H4 (cell line): Measurements from ENCODE around the gene KRTAP5-6. TPM values are rescaled to one million over a fixed set of nuclear protein-coding genes. Genes with fewer than 3 reads are reported as not detected.
"Not testable (repeated sequence)": the region's sequence is repeated elsewhere in the genome, so short reads cannot be mapped to it uniquely, and the experiment has no call there.

Experiments
- DNase-seq: peaks from one replicate; pipeline ENCODE4 v3.0.0-alpha.2; 2015; ENCODE audit warnings: low spot score
- total RNA-seq: library from RNA; depleted of rRNA; stranded (reverse); fragments of >200 nt; shearing (Covaris generic); gene quantifications from 2 replicates; pipeline ENCODE4 v1.2.3, GENCODE V29; 2014

KRTAP5-6 gene
- total RNA-seq, 1 experiment from 2014 or later, result not detected

DNA sequence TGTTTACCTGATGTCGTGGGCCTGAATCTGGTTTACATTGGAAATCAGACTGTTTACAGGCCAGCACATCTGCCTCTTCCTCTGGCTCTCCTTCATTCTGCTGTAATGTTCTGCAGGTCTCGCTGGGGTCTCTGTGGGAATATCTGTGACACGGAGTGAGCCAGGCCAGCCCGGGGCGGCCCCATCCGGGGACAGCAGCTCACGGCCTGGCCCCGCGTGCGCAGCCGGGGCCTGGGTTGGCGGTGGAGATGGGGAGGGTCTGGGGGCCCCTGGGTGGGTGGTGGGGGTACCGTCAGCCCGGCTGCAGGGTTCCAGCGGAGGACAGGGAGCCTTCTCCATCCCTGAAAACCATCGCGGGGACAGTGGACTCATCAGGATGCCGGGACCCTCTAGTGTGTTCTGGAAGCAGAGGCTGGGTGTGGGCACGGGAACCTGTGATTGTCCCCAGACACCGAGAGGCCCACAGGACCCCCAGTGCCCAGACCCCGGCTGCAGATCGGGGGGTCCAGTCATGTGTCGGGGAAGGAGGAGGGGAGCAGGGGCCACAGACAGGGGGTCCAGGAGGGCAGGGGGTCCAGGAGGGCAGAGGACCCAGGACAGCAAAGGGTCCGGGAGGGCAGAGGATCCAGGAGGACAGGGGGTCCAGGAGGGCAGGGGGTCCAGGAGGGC lies 13.0 kb upstream of the KRTAP5-6 start:
- DNase-seq, result not testable (repeated sequence)

DNA sequence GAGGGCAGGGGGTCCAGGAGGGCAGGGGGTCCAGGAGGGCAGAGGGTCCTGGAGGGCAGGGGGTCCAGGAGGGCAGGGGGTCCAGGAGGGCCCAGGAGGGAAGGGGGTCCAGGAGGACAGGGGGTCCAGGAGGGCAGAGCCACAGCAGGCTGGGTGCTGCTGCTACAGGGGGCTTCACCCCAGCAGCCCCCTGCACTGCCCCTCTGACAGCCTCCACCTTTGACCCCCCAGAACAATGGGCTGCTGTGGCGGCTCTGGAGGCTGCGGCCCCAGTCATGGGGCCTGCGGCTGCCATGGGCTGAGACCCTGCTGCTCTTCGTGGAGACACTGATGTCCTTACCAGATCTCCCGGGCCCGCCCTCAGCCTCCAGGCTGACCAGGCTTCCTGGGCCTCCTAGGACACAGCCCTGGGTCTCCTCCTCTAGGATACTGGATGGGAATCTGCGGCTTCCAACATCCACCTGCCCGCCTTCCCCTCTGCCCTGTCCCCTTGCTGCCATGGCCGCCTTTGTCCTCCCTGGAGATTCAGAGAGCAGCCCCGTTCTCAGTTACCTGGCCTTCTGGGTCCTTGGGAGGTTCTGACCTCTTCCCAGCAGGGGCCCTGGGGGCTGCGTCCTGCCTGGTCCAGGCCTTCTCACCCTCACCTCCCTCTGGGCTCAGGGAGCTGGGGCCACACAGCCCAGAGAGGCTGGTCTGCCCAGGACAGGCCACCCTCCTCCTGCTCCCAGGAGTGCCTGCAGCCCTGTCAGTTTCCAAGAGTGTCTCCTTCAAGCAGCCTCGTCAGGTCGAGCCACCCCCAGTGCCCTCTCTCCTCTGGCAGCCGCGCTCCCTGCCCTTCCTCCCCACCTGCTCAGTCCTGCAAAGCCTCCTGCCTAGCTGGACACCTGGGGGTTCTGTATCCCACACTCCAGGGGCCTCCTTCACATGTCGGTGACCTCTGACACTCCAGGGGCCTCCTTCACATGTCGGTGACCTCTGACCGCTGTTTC lies 11.8 kb upstream of the KRTAP5-6 start:
- not testable (repeated sequence) for DNase-seq

DNA sequence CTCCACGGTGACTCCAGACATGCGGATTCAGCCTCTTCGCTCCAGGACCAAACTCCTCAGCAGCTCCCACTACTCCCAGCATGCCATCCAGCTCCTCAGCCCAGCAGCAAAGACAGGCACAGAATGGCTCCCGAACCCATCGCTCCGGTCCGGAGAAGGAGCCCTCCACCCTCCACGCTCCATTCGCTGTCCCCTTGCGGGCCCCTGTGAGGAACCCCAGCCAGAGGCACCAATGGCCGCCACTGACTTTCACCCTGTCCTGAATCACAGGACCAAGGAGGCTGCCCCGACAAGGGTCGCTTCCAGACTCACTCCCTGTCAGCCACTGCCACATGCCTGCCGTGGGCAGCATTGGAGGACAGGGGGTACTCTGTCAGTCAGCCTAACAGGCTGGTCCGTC lies 10.8 kb upstream of the KRTAP5-6 start:
- not testable (repeated sequence) for DNase-seq

DNA sequence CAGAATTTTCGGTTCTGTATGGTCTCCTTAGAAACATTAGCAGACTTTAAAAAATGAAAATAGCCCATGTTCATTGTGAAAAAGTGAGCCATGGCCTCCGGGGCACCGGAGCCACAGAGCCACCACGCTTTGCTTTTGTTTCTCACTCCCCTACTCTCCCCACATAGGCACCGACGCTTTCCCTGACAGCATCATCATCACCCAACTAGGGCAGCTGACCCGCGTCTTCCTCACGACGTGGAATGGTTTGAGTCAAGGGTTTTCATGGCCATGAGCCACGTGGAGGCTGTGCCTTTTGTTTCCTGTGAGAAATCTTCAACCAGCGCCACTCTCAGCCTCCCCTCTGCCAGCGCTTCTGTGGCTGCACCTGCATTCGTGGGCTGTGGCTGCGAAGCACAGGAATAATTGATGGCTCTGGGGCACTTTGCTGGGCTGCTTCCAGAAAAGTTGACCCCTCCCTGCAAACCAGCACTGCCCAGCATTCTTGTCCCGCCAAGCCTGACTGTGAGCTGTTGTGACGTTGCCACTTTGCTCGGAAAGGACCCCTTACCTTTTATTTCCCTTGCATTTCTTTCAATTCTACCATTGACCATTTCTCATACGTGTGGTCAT lies 8.6 kb upstream of the KRTAP5-6 start:
- DNase-seq, result not testable (repeated sequence)

DNA sequence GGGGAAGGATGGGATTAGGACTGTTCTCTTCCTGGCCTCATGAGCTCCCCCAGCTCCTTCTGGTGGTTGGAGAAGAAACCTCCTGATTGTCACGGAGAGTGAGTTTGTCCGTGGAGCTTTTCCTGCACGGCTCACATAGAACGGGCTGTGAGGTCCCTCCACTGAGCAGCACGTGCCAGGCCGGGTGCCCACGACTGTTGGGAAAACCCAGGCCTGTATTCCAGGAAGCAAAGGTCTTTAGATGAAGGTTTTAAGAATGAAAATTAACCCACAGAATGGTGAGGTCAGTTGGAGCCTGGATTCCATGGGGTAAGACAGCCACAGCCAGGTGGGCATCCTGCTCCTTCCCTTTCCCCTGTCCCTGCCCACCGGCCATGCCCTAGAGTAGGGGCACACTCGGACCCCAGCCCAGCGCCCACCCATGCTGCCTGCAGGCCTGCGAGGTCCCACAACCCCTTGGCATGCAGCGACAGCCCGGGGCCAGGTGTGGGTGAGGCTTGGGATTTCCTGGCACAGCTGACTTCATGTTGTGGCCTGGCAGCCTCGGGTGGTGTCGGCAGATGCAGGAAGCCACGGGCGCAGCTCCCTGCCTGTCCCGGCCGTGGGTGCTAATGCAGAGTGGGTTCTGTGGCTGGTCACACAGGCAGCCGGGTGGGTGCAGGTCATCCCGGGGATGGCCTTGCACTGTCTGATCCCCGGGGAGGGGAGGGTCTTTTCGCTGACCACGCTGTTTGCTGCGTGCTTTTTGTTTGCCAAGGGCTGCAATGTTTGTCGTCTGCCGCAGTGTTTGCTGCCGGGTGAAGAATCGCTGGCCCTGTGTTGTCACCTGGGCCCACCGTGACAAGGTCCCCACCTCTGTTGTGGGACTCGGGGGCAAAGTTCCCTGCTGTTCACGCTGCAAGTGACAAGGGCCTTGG lies 7.5 kb upstream of the KRTAP5-6 start:
- not testable (repeated sequence) for DNase-seq

DNA sequence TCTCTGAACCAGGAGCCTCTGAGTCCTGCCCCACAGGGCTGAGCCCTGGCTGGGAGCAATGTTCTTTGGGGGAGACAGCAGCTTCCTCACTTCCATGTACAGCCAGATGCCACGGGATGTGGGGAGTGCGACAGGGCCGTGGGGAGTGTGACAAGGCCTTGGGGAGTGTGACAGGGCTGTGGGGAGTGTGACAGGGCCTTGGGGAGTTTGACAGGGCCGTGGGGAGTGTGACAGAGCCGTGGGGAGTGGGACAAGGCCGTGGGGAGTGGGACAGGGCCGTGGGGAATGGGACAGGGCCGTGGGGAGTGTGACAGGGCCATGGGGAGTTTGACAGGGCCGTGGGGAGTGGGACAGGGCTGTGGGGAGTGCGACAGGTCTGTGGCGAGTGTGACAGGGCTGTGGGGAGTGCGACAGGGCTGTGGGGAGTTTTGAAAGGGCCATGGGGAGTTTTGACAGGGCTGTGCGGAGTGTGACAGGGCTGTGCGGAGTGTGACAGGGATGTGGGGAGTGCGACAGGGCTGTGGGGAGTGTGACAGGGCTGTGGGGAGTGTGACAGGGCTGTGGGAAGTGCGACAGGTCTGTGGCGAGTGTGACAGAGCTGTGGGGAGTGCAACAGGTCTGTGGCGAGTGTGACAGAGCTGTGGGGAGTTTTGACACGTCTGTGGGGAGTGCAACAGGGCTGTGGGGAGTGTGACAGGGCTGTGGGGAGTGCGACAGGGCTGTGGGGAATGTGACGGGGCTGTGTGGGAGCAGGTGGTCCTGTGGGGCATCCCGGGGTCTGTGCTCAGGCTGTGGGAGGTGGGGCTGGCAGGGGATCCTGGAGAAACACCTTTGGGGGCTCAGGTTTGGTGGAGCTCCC lies 6.6 kb upstream of the KRTAP5-6 start:
- no peak for DNase-seq

DNA sequence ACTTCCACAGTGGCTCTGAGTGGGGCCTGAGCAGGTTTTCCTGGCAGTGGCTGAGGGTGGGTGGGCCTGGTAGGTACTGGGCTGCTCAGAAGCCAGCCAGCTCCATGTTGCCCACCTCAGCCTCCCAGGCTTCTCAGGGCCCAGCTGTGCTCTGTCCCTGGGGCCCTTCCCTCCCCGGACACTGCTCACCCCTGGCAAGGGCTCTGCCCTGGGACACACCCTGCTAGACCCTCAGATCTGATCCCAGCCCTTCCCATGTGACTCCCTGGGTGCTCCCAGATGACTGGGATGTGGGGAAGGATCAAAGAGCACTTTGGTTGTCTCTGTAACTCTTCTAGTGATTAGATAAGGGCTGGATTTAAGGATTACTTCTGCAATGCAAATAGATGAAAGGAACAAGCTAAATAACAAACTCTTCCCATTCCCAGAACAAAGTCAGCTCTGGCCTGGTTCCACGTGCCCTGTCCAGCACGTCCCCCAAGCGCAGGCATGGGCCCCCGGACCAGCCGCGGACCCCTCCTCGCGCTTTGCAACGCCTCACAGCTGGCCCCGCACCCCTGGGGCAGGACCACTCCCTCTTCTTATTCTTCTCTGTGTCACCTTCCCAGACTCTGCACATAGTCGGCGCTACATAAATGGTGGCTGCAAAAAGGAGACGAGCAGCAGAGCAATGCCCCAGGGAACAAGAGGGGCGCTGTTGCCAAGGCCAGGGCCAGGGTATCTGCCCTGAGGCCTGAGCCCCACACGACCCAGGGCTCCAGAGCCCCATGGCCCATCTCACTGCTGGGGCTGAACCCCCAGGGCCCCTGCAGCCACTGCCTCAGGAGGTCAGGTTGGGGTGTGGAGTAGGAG lies 5.7 kb upstream of the KRTAP5-6 start:
- no peak for DNase-seq

DNA sequence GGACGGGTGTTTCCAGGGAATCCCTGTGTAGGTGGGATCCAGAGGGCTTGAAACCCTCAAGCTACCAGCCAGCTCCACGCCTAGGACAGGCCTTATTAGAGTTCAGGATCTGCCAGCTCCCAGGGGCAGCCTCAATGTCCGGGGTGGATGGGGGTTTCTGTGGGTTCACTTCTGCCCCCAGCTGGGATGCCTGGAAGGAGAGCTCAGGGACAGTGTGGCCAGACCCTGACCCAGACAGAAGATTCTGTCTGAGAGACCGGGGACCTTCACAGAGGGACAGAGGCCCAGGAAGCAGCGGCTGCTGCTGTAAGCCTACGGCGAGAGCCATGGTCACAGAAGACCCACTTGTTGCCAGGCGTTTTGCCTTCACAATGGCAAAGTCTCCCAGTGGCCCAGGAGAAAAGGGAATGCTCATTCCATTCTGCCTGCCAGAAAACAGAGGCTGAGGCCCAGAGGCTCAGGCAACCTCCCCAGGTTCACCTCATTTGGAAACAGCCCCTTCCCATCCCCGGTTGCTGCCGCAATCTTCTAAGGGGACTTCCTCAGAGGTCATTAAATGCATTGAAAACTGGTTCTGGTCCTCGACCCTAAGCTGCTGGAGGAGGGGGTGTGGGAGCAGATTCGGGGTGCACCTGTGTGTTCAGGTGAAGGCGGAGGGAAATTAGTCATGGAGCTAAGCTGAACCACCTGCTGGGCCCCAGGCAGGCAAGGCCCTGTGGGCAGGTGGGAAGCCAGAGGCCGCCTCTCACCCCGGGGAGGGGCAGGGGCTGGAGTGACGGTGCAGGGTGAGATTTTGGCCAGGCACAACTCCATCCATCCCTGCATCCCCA lies 4.9 kb upstream of the KRTAP5-6 start:
- no peak for DNase-seq

DNA sequence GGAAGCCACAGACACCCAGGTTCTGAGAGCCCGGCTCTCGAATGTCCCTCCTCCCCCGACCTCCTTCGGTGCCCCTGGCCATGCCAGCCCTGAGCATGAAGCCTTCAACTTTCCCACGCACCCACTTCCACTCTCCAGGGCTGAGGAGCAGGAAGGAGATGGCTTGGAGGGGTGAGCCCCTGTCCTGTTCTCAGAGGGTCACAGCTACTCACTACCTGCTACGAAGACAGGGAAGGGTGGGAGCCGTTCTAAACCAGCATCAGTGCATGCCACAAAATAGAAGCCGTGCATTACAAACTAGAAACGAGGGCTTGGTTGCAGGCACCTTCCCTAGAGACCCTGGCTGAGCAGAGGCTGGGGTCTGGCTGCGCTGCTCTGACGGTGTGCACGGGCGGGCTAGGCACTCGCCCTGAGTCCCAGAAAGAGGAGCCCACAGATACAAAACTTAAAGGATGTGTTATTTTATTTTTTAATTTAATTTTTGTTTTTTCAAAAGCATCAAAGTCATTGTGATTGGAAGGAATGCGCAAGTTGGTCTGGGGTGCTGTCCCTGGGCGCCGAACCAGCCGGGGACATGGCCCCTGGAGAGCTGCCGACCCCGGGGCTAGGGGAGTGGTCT lies 4.2 kb upstream of the KRTAP5-6 start:
- no peak for DNase-seq

DNA sequence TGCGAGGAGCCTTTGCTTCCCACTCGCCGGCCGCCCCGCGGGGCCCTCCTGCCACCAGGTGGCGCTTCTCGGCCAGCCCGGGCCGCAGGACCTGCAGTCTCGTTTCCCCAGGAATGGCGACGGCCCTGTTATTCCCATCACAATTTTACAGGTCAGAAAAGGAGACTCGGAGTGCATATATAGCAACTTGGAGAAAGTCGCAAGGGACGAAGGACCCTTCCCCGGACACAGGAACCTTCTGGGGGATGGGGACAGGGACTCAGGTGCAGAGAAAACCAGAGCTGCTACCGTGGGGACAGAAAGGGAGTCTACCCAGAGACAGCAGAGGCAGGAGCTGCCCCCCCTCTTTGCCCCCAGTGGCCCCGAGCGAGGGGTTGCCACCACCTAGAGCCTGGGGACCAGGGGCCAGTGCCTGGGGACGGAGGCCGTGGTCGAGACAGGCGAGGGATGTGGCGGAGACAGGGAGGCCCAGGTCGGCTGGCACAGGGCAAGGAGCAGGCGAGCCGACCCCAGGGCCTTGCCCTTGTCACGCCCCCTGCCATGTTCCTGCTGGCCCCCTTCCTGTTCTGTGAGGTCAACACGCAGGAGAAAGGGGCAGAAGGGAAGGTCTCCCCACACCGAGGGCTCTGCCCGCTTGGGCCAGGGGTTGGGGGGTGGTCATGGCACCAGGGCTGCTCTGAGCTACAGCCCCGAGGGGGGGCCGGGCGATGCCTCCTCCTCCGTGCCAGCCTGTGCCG lies 3.5 kb upstream of the KRTAP5-6 start:
- DNase-seq, result peak; percentile 61

DNA sequence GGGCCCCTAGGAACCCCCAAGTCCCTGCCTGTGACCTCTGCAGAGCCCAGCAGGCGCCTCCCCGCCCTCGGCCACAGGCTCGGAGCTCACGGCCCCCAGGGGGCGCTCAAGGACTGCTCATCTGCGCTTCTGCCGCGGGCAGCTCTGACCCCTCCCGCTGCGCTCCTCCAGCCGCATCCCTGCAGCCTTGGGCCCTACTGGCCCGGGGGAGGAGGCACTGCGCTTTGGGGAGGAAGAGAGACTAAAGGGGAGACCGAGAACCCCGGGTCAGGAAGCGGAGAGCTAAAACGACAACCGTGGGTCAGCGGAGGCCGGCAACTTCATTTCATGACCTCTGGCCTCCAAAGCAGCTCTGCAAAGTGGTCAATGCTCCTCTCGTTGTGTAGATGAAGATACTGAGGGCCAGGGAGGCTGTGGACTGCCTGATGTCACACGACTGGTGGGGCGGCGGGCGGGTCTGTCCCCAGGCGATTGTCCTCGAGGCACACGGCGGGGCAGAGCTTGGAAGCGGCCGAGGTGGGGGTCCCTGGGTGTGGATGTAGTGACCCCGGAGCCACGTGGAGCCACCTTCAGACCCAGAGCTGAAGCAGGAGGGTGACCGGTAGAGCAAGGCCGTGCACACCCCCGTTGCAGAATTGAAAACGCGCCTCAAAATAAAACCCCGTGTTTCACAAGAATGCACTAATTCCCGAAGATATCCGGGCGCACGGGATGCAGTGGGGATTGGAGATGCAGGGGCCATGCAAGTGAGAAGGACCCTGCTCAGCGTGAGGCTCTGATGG lies 2.7 kb upstream of the KRTAP5-6 start:
- peak; percentile 76 for DNase-seq

DNA sequence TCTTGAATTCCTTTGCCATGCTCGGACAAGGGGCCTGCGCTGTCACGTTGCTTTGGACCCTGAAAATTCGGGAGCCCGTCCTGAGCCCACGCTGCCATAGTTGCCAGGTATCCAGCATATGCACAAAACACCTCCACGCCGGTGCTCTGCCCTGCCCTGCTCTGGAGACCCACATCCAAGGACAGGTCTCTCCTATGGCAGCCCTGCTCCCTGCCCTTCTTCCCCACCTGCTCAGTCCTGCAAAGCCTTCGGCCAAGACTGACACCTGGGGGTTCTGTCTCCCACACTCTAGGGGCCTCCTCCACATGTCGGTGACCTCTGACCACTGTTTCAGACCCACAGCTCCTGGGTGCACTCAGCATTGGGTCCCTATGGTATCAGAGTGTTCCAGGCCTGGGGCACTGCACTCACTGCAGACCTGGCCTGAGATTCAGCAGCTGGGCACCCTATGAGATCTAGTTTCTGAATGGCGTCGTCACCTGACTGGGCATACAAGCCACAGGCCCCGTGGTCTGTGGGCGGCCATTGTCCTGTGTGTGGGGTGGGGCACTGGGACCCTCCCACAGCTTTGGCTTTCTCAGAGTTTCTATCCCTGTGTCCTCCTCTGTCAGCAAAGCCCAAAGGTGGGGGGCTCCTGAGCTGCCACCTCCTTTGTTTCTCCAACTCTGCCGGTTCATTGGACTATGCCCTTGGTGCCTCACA lies 2.0 kb upstream of the KRTAP5-6 start:
- no peak for DNase-seq

DNA sequence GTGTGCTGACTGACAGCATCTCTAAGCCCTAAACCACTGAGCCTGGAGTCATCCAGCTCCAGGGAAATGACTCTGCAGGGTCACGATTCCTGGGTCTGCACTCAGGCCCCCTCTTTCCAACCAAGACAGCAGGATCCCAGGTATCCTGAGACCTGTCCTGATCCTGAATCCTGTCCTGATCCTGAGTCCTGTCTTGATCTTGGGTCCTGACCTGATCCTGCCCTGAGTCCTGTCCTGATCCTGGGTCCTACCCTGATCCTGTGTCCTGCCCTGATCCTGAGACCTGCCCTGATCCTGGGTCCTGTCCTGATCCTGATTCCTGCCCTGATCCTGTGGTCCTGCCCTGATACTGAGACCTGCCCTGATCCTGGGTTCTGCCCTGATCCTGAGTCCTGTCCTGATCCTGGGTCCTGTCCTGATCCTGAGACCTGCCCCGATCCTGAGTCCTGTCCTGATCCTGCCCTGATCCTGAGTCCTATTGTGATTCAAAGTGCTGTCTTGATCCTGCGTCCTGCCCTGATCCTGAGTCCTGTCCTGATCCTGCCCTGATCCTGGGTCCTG lies 1.4 kb upstream of the KRTAP5-6 start:
- no peak for DNase-seq

DNA sequence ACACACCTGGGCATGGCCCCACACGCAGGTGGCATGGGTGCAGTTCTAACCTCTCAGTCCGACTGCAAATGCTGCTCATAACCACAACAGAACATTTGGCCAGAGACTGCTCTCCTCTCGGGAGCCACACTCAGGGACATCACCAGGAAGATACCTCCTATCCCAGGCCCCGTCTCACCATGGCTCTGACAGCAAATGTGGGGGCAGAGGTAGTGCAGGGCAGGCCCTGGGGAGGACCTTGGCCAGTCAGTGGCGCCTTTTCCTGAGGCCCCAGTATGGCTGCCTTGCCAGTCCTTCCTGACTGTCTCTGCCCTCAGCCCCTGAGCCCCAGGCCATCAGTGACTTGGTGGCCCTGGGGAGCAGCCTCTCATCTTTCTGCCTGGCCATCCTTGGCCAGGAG lies 2.8 kb downstream of the KRTAP5-6 start:
- no peak for DNase-seq

DNA sequence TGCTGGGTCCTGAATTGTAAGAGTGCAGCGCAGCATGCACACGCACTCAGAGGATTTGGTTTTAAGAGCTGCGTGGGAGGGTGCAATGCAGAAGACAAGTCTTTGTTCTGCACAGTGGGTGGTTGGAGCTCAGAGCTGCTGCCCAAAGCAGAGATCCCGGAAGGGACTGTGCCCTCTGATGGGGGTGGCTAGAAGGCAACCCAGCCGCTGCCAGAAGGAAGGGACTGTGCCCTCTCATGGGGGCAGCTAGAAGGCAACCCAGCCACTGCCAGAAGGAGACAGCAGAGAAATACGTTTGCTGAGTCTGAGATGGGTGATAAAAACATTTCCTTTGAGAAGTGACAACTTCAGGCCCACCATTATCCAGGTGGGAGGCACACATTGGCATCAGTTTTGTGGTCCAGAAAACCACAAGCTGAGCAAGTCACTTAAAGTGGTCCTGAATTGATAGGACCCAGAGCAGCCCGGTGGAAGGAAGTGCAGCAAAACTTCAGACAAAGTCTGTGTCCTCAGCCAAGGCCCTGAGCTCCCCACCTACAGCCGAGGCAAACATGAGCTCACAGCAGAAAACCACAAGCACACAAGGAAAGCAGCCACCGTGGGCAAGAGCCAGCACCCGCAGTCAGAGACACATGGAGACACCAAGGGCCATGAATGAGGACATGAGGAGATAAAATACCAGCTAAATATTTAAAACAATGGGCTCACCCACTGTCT lies 4.3 kb downstream of the KRTAP5-6 start:
- DNase-seq, result no peak
